Immature natural killer cell (primary cell): Measurements from ENCODE around the gene TBC1D10B. TPM values are rescaled to one million over a fixed set of nuclear protein-coding genes. Genes with fewer than 3 reads are reported as not detected.
"Not testable (repeated sequence)": the region's sequence is repeated elsewhere in the genome, so short reads cannot be mapped to it uniquely, and the experiment has no call there.

ENCODE experiments used
- DNase-seq, 3 donors: peaks; one replicate each; pipeline ENCODE4 v3.0.0; 2022; ENCODE audit warnings: mixed read lengths in 1 of 3
- H3K27ac Mint-ChIP-seq, 6 donors: one replicate each; pipeline ENCODE4 v1.8.0; 2020; ENCODE audit warnings: mixed read lengths in 6 of 6, mild to moderate bottlenecking in 5 of 6, inconsistent platforms in 4 of 6, moderate library complexity in 3 of 6
- H3K27me3 Mint-ChIP-seq, 3 donors: one replicate each; pipeline ENCODE4 v1.8.0; 2020 to 2021; ENCODE audit warnings: low read depth in 3 of 3, mild to moderate bottlenecking in 3 of 3, mixed read lengths in 3 of 3, moderate library complexity in 3 of 3, inconsistent platforms in 1 of 3
- H3K36me3 Mint-ChIP-seq, 3 donors: one replicate each; pipeline ENCODE4 v1.8.0; 2020; ENCODE audit warnings: mixed read lengths in 3 of 3, inconsistent platforms in 2 of 3, mild to moderate bottlenecking in 2 of 3
- H3K4me1 Mint-ChIP-seq, 2 donors: one replicate each; pipeline ENCODE4 v1.8.0; 2020; ENCODE audit warnings: inconsistent platforms in 2 of 2, mild to moderate bottlenecking in 2 of 2, mixed read lengths in 2 of 2, moderate library complexity in 1 of 2
- H3K4me3 Mint-ChIP-seq, 5 donors: one replicate each; pipeline ENCODE4 v1.8.0; 2020; ENCODE audit warnings: mild to moderate bottlenecking in 5 of 5, mixed read lengths in 5 of 5, inconsistent platforms in 3 of 5, moderate library complexity in 3 of 5
- H3K9me3 Mint-ChIP-seq, 6 donors: one replicate each; pipeline ENCODE4 v1.8.0; 2020; ENCODE audit warnings: mild to moderate bottlenecking in 6 of 6, mixed read lengths in 6 of 6, inconsistent platforms in 4 of 6, moderate library complexity in 3 of 6
- polyA plus RNA-seq, 3 donors: library from polyadenylated mRNA; unstranded; fragments of 300-500 nt; fragmentation: Illumina TruSeq; gene quantifications; one replicate each; pipeline ENCODE4 v1.2.3, GENCODE V29; 2021

The TBC1D10B gene
- polyA plus RNA-seq, 3 donors from 2014 or later = 9.5 to 18.5 (median 10.1) TPM

GRCh38 chr16:30338715-30339114 lies 31.6 kb downstream of the TBC1D10B start:
- not testable (repeated sequence) for H3K27me3 Mint-ChIP-seq, DNase-seq, H3K9me3 Mint-ChIP-seq, H3K36me3 Mint-ChIP-seq, H3K4me3 Mint-ChIP-seq, H3K27ac Mint-ChIP-seq
- H3K4me1 Mint-ChIP-seq = peaks cover 13 to 16% of the 10 kb centered on the region in 2 donors

DNA sequence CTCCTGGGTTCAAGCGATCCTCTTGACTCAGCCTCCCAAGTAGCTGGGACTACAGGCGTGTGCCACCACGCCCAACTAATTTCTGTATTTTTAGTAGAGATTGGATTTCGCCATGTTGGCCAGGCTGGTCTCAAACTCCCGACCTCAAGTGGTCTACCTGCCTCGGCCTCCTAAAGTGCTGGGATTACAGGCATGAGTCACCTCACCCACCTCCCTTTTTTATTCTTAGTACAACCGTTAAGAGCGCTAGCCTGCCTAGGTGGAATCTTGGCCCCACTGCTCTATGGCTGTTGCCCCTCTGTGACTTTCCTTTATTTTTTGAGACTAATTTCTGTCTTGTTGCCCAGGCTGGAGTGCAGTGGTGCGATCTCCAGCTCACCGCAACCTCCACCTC lies 32.3 kb downstream of the TBC1D10B start:
- H3K4me1 Mint-ChIP-seq = peaks cover 16 to 20% of the 10 kb centered on the region in 2 donors
- not testable (repeated sequence) for H3K27ac Mint-ChIP-seq, H3K4me3 Mint-ChIP-seq, DNase-seq, H3K36me3 Mint-ChIP-seq, H3K9me3 Mint-ChIP-seq, H3K27me3 Mint-ChIP-seq

DNA sequence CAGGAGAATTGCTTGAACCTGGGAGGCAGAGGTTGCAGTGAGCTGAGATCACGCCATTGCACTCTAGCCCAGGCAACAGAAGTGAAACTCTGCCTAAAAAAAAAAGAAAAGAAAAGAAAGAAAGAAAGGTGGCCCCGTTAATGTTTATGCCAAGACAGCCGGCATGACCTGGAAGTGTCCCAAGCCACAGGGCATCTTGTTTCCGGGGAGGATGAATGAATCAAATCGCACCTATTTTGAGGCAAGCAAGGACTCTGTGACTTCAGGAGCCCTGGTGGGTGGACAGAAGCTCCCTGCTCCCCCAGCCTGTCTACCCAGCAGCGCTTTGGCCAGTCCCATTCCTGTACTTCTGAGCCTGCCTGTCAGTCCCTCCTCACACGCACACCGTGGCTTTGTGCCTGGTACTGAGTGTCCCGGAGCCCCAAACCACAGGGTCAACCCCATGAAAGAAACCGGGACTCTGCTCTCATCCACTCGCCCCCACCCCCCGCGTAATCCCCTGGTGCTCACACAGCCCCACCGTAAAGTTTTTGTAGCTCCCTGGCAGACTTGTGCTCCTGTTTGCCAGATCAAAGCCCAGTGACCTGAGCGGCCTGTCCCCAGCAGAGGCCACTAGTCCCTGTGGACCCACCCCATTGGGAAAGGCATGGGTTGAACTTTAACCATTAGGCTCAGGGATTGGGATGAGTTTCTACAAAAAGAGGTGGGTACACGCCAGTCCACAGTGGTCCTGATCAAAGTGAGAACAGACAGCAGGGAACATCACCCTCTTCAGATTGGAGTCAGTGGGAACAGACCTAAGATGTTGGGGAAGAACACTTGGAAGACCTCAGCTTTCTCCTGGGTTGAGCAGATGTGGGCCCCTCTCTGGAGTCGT lies 34.5 kb downstream of the TBC1D10B start:
- Mint-ChIP-seq H3K36me3 (no peaks in the 10 kb centered on the region), H3K4me1 (peaks cover 22 to 31% of the 10 kb centered on the region in 2 donors), H3K9me3 (no peaks in the 10 kb centered on the region), H3K4me3 (peak overlapping the region; percentile 85 to 89 (median 86)), H3K27me3 (peaks cover 0 to 1% (median 0%) of the 10 kb centered on the region in 3 donors), H3K27ac (peak overlapping the region; percentile 77 to 93 (median 84))
- no peak for DNase-seq

DNA sequence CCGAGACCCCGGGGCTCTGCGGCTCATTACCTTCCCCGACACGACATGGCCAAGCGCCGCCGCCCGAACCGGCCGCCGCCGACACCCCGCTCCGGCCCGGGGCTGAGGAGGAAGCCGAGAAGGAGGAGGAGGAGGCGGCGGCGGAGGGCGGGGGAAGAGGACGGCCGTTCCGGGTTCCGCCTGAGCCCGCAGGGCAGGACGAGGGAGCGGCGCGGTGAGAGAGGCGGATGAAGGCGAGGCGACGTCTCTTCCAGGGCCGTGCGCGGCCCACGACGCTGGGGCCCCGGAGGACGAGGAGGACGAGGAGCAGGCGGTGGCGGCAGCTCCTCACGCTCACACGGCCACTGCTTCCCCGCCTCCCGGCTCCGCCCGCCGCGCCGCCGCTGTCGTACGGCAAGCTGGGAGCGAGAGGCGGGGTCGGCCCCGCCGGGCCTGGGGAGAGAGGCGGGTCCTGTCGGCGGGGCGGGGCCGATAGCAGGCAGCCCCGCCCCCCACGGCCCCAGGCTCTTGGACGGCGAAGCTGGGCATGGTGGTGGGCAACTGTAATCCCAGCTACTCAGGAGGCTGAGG lies 35.2 kb downstream of the TBC1D10B start:
- H3K4me3 Mint-ChIP-seq = peak overlapping the region; percentile 85 to 89 (median 86)
- not testable (repeated sequence) for H3K27me3 Mint-ChIP-seq, H3K9me3 Mint-ChIP-seq, H3K36me3 Mint-ChIP-seq
- peak overlapping the region; percentile 77 to 93 (median 84) for H3K27ac Mint-ChIP-seq
- peaks cover 26 to 35% of the 10 kb centered on the region in 2 donors for H3K4me1 Mint-ChIP-seq
- peak; percentile 85 to 91 (median 88) for DNase-seq

DNA sequence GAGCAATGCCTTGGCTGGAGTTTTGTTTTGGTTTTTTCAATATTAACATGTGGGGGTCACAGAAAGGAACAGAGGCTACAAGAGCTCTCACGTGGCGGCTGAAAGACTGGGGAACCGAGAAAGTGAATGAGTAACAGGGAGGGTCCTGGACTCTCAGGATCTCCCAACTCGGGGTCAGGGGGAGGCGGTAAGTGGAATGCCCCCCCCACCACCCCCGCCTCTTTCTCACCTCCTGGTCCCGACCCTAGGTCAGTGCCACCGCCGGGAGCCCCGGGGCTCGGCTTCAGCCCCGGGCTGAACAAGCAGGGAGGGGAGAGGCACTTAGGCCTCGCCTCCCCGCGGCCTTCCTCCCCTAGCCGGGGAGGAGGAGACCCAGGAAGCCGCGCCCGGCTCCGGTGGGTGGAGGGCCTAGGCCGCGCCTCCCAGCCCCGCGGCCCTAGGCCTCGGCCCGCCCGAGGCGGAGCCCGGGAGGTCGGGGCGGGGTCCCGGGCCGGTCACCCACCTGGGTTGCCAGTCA lies 35.8 kb downstream of the TBC1D10B start:
- not testable (repeated sequence) for H3K36me3 Mint-ChIP-seq
- H3K4me1 Mint-ChIP-seq = peaks cover 29 to 35% of the 10 kb centered on the region in 2 donors
- DNase-seq = peak; percentile 85 to 87 (median 86)

DNA sequence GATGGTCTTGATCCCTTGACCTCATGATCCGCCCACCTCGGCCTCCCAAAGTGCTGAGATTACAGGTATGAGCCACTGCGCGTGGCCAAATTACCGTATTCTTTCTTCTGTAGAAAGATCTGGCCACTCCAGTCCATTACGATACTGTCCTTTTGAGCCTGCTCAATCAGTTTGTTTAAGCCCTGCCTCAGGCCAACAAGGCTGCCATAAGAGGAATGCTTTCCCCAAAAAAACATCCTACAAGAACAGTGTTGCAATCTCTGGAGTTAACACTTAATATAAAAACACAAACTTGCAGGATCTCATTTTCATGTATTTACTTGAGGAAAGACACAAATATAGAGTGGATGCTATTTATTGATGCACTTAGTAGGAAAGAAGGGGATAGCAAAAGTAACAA lies 46.1 kb downstream of the TBC1D10B start:
- H3K4me3 Mint-ChIP-seq, DNase-seq, H3K36me3 Mint-ChIP-seq, H3K27me3 Mint-ChIP-seq, H3K9me3 Mint-ChIP-seq: not testable (repeated sequence)
- peak overlapping the region in 5 of 6 donors; percentile 4 to 66 (median 29) for H3K27ac Mint-ChIP-seq
- H3K4me1 Mint-ChIP-seq = peaks cover 30 to 44% of the 10 kb centered on the region in 2 donors

More for the DNA sequence above, 35.8 kb downstream of the TBC1D10B start:
- H3K4me3 Mint-ChIP-seq = peak overlapping the region; percentile 91 to 99 (median 96)
- H3K27me3 Mint-ChIP-seq, H3K9me3 Mint-ChIP-seq: not testable (repeated sequence)
- H3K27ac Mint-ChIP-seq = peak overlapping the region; percentile 87 to 97 (median 94)

DNA sequence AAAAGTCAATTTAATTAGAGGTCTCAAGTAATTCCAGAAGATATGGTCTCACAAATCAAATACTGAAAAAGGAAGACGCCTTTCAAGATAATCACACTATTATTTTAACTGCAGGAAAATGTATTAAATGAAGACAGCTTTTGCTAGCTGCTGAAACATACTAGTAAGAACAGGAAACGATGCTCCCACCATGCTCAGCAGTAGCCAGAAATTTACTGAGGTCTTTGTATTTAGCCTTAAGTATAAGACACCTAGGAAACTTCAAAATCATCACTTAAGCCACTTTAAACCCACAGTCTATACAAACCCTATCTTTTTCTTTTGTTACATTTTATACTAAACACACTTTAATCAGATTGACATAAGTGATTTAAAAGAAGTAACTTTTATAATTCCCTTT lies 51.6 kb downstream of the TBC1D10B start:
- DNase-seq, H3K9me3 Mint-ChIP-seq, H3K4me3 Mint-ChIP-seq, H3K36me3 Mint-ChIP-seq, H3K27me3 Mint-ChIP-seq: not testable (repeated sequence)
- Mint-ChIP-seq H3K4me1 (peaks cover 26 to 57% of the 10 kb centered on the region in 2 donors), H3K27ac (peak overlapping the region in 4 of 6 donors; percentile 17 to 62 (median 50))

- not testable (repeated sequence) for H3K4me3 Mint-ChIP-seq, H3K27me3 Mint-ChIP-seq, H3K27ac Mint-ChIP-seq, DNase-seq, H3K9me3 Mint-ChIP-seq, H3K36me3 Mint-ChIP-seq
- H3K4me1 Mint-ChIP-seq = peaks cover 21 to 41% of the 10 kb centered on the region in 2 donors
Observed at GRCh38 chr16:30310937-30311336, 59.4 kb downstream of the TBC1D10B start.

DNA sequence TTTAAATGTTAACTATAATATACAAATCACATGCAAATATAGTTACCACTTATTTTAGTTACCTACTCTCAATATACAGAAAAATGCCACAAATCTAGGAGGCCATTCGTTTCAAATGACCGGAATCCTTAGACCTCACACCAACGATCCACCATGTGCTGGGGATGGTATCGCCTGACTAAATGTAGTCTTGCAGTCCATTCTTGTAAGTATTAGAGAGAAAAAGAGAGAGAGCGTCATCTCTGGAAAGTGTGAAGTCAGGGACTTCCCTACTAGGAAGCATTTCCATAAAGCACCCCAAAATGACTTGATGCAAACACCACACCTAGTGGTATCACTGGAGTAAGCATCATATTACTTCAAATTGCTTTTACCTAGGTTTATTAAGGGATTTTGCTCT lies 61.0 kb downstream of the TBC1D10B start:
- H3K36me3 Mint-ChIP-seq, H3K4me3 Mint-ChIP-seq, DNase-seq, H3K9me3 Mint-ChIP-seq, H3K27me3 Mint-ChIP-seq: not testable (repeated sequence)
- peaks cover 16 to 26% of the 10 kb centered on the region in 2 donors for H3K4me1 Mint-ChIP-seq
- peak overlapping the region in 4 of 6 donors; percentile 22 to 73 (median 50) for H3K27ac Mint-ChIP-seq

Other genes with a start within 250 kb of the TBC1D10B start
- gene MAPK3, start 247.3 kb downstream of the TBC1D10B start, polyA plus RNA-seq = 1 to 10 TPM; 4.3 to 6.4 (median 5.8) TPM
- gene CORO1A, start 186.9 kb downstream of the TBC1D10B start, polyA plus RNA-seq = 1,000 to 10,000 TPM; 1,282 to 1,713 (median 1,680) TPM
- gene BOLA2B, start 176.8 kb downstream of the TBC1D10B start, polyA plus RNA-seq = 100 to 1,000 TPM; 141 to 239 (median 203) TPM
- 100 to 1,000 TPM in 1 of 3 donors, 10 to 100 TPM in 2; 91.2 to 113 (median 99.6) TPM for gene SLX1A, start 176.6 kb downstream of the TBC1D10B start, polyA plus RNA-seq
- 1 to 10 TPM; 1.4 to 3.1 (median 2.7) TPM for gene SULT1A3, start 171.2 kb downstream of the TBC1D10B start, polyA plus RNA-seq
- under 1 TPM in 1 of 3 donors, not detected in 2; 0.43 TPM for gene NPIPB13, start 122.0 kb downstream of the TBC1D10B start, polyA plus RNA-seq
- 10 to 100 TPM; 39.9 to 54.3 (median 42.9) TPM for gene CD2BP2, start 15.2 kb downstream of the TBC1D10B start, polyA plus RNA-seq
- gene MYL11, start 4.3 kb upstream of the TBC1D10B start, polyA plus RNA-seq = 10 to 100 TPM; 10.9 to 22.2 (median 18.7) TPM
- 100 to 1,000 TPM; 155 to 213 (median 161) TPM for gene SEPTIN1, start 12.1 kb upstream of the TBC1D10B start, polyA plus RNA-seq
- gene ZNF48, start 24.9 kb upstream of the TBC1D10B start, polyA plus RNA-seq = 1 to 10 TPM; 4.2 to 9.3 (median 5.7) TPM
- 1 to 10 TPM in 2 of 3 donors, not detected in 1; 2.8 to 3.2 TPM for gene ZNF771, start 37.1 kb upstream of the TBC1D10B start, polyA plus RNA-seq
- gene DCTPP1, start 59.5 kb upstream of the TBC1D10B start, polyA plus RNA-seq = 100 to 1,000 TPM in 1 of 3 donors, 10 to 100 TPM in 2; 64.5 to 101 (median 73.3) TPM
- gene SEPHS2, start 75.4 kb upstream of the TBC1D10B start, polyA plus RNA-seq = 10 to 100 TPM; 63.6 to 92.2 (median 80.3) TPM
- 100 to 1,000 TPM; 218 to 488 (median 238) TPM for gene ITGAL, start 102.2 kb upstream of the TBC1D10B start, polyA plus RNA-seq
- gene ZNF768, start 156.1 kb upstream of the TBC1D10B start, polyA plus RNA-seq = 1 to 10 TPM in 2 of 3 donors, under 1 TPM in 1; 0.15 to 1.7 (median 1.3) TPM
- 10 to 100 TPM in 1 of 3 donors, 1 to 10 TPM in 2; 7.4 to 10.2 (median 8.3) TPM for gene ZNF747, start 164.4 kb upstream of the TBC1D10B start, polyA plus RNA-seq
- 1 to 10 TPM; 1.3 to 6.3 (median 2.3) TPM for gene ZNF764, start 187.9 kb upstream of the TBC1D10B start, polyA plus RNA-seq
- 10 to 100 TPM; 31.9 to 39.0 (median 33.6) TPM for gene ZNF688, start 201.2 kb upstream of the TBC1D10B start, polyA plus RNA-seq
- 1 to 10 TPM; 1.2 to 3.3 (median 1.9) TPM for gene ZNF785, start 215.2 kb upstream of the TBC1D10B start, polyA plus RNA-seq
- gene ZNF689, start 239.9 kb upstream of the TBC1D10B start, polyA plus RNA-seq = 10 to 100 TPM in 1 of 3 donors, 1 to 10 TPM in 2; 7.5 to 14.7 (median 8.4) TPM